GM23338 (cell line): ENCODE data around the gene APCDD1L. TPM values are rescaled to one million over a fixed set of nuclear protein-coding genes. Genes with fewer than 3 reads are reported as not detected.

Experiments used
- ATAC-seq: fragments of 200-7000 bp; cut with Tn5 transposase; 3 replicates; pipeline ENCODE4 v1.9.1; 2020
- DNase-seq: peaks from one replicate; pipeline ENCODE4 v3.0.0-alpha.2; 2015; ENCODE audit warnings: low spot score
- H2AFZ ChIP-seq: fragments of 200-600 bp; sonication (generic); 2 replicates; pipeline ENCODE4 v1.8.0; 2016; ENCODE audit warnings: antibody characterized with exemption, mild to moderate bottlenecking, moderate library complexity
- H3F3A ChIP-seq: fragments of 200-600 bp; sonication (generic); replicated peaks from 2 replicates; pipeline ENCODE4 v1.8.0; 2017; ENCODE audit warnings: antibody characterized with exemption, mixed run types, low read depth
- H3K27ac ChIP-seq: fragments of 200-600 bp; sonication (generic); 2 replicates; pipeline ENCODE4 v1.6.1; 2016; ENCODE audit warnings: low read depth
- H3K27me3 ChIP-seq: fragments of 200-600 bp; sonication (generic); 2 replicates; pipeline ENCODE4 v1.8.0; 2016; ENCODE audit warnings: mild to moderate bottlenecking, mixed run types, moderate library complexity; ENCODE audit not compliant: insufficient read depth
- H3K36me3 ChIP-seq: fragments of 200-600 bp; sonication (generic); 2 replicates; pipeline ENCODE4 v1.8.0; 2016; ENCODE audit warnings: mild to moderate bottlenecking; ENCODE audit not compliant: insufficient read depth
- H3K4me1 ChIP-seq: fragments of 200-600 bp; sonication (generic); 2 replicates; pipeline ENCODE4 v1.8.0; 2016; ENCODE audit warnings: mild to moderate bottlenecking, moderate library complexity; ENCODE audit not compliant: insufficient read depth
- H3K4me2 ChIP-seq: fragments of 200-600 bp; sonication (generic); 2 replicates; pipeline ENCODE4 v1.7.1; 2017; ENCODE audit warnings: mixed run types
- H3K4me3 ChIP-seq: fragments of 200-600 bp; sonication (generic); 2 replicates; pipeline ENCODE4 v1.6.1; 2016; ENCODE audit warnings: mixed run types
- H3K79me2 ChIP-seq: fragments of 200-600 bp; sonication (generic); replicated peaks from 2 replicates; pipeline ENCODE4 v1.8.0; 2017; ENCODE audit warnings: mild to moderate bottlenecking; ENCODE audit not compliant: insufficient read depth
- H3K9me2 ChIP-seq: fragments of 200-600 bp; sonication (generic); 2 replicates; pipeline ENCODE4 v1.8.0; 2017; ENCODE audit not compliant: insufficient read depth
- H4K20me1 ChIP-seq: fragments of 200-600 bp; sonication (generic); replicated peaks from 2 replicates; pipeline ENCODE4 v1.8.0; 2017; ENCODE audit warnings: mild to moderate bottlenecking; ENCODE audit not compliant: insufficient read depth
- H3K27ac Mint-ChIP-seq: 2 replicates; pipeline ENCODE4 v1.8.0; 2020; ENCODE audit warnings: inconsistent platforms, mild to moderate bottlenecking, moderate library complexity, mixed read lengths
- H3K27me3 Mint-ChIP-seq: 3 replicates; pipeline ENCODE4 v1.8.0; 2022; ENCODE audit warnings: low read depth, mild to moderate bottlenecking, moderate library complexity, mixed read lengths, inconsistent platforms; ENCODE audit not compliant: insufficient read depth, poor library complexity
- H3K36me3 Mint-ChIP-seq: 3 replicates; pipeline ENCODE4 v1.8.0; 2021; ENCODE audit warnings: low read depth, mild to moderate bottlenecking, inconsistent platforms, moderate library complexity, mixed read lengths
- H3K4me1 Mint-ChIP-seq: 3 replicates; pipeline ENCODE4 v1.8.0; 2020; ENCODE audit warnings: mild to moderate bottlenecking, inconsistent platforms, mixed read lengths
- H3K4me3 Mint-ChIP-seq: 3 replicates; pipeline ENCODE4 v1.8.0; 2021; ENCODE audit warnings: moderate library complexity, mild to moderate bottlenecking, inconsistent platforms, mixed read lengths
- H3K9me3 Mint-ChIP-seq: 3 replicates; pipeline ENCODE4 v1.8.0; 2020; ENCODE audit warnings: moderate library complexity, mild to moderate bottlenecking, inconsistent platforms, mixed read lengths
- CREB1 ChIP-seq: fragments of 250-450 bp; sonication (Bioruptor Pico); IDR thresholded peaks from 2 replicates; pipeline ENCODE4 v1.5.0; 2020; ENCODE audit warnings: low read depth, mild to moderate bottlenecking, moderate library complexity
- CTCF ChIP-seq, 2 experiments: fragments of 200-600 bp in 1 of 2; sonication (generic) in 1 of 2; conservative IDR thresholded peaks; 2 replicates each; pipeline versions ENCODE4 v1.5.1 to v1.6.1; 2016 to 2017; ENCODE audit warnings: antibody characterized with exemption in 2 of 2, low read depth in 2 of 2, mild to moderate bottlenecking in 2 of 2, moderate library complexity in 1 of 2
- ETS1 ChIP-seq: IDR thresholded peaks from 2 replicates; pipeline ENCODE4 v1.6.1; 2016; ENCODE audit warnings: antibody characterized with exemption
- EZH2 ChIP-seq: fragments of 200-600 bp; sonication (generic); IDR thresholded peaks from one replicate; pipeline ENCODE4 v1.8.0; 2017; ENCODE audit warnings: antibody characterized with exemption, mild to moderate bottlenecking, low read depth; ENCODE audit not compliant: unreplicated experiment
- EZH2phosphoT487 ChIP-seq: fragments of 200-600 bp; sonication (generic); IDR thresholded peaks from one replicate; pipeline ENCODE4 v1.8.1; 2018; ENCODE audit warnings: antibody characterized with exemption; ENCODE audit not compliant: unreplicated experiment
- JUNB ChIP-seq: IDR thresholded peaks from one replicate; pipeline ENCODE4 v1.6.1; 2016; ENCODE audit warnings: antibody characterized with exemption; ENCODE audit not compliant: unreplicated experiment
- NANOG ChIP-seq: IDR thresholded peaks from 2 replicates; pipeline ENCODE4 v1.6.1; 2016; ENCODE audit warnings: antibody characterized with exemption, borderline replicate concordance
- POLR2AphosphoS5 ChIP-seq: IDR thresholded peaks from 2 replicates; pipeline ENCODE4 v1.6.1; 2016; ENCODE audit warnings: antibody characterized with exemption, low read depth
- STAT1 ChIP-seq: IDR thresholded peaks from one replicate; pipeline ENCODE4 v1.6.1; 2016; ENCODE audit warnings: antibody characterized with exemption; ENCODE audit not compliant: unreplicated experiment
- ZNF114 ChIP-seq: fragments of 250-450 bp; sonication (Bioruptor Pico); IDR thresholded peaks from 2 replicates; pipeline ENCODE4 v1.5.0; 2020; ENCODE audit warnings: mild to moderate bottlenecking, moderate library complexity
- ZNF331 ChIP-seq: fragments of 250-450 bp; sonication (Bioruptor Pico); IDR thresholded peaks from 2 replicates; pipeline ENCODE4 v1.5.0; 2020; ENCODE audit warnings: low read depth, mild to moderate bottlenecking, moderate library complexity
- ZNF462 ChIP-seq: fragments of 250-450 bp; sonication (Bioruptor Pico); IDR thresholded peaks from 2 replicates; pipeline ENCODE4 v1.5.0; 2020; ENCODE audit warnings: mild to moderate bottlenecking, moderate library complexity
- polyA plus RNA-seq: library from polyadenylated mRNA; unstranded; fragments of >200 nt; fragmentation: Nextera tagmentation; extraction: Ambion mirVana; gene quantifications from 2 replicates; pipeline ENCODE4 v1.2.1, GENCODE V29; 2016
- total RNA-seq: library from RNA; depleted of rRNA; stranded (reverse); fragments of >200 nt; shearing (Covaris generic); gene quantifications from 2 replicates; pipeline ENCODE4 v1.2.3, GENCODE V29; 2014
- TF ChIP-seq, protein P1 (sequence below): IDR thresholded peaks from one replicate; pipeline ENCODE4 v1.6.1; 2018; ENCODE audit warnings: antibody characterized with exemption; ENCODE audit not compliant: unreplicated experiment

The APCDD1L gene
- total and polyA plus RNA-seq, 2 experiments from 2014 or later: 1.8 to 4.6 TPM

GRCh38 chr20:58441723-58442122 is 73.5 kb downstream of the APCDD1L start:
- Histone ChIP-seq H4K20me1 (no peaks in the 10 kb centered on the region; the same call in 1 of the 2 replicates), H3K4me2 (peak overlapping the region; percentile 58; the same call in 1 of the 2 replicates), H3K27me3 (no peaks in the 10 kb centered on the region), H3F3A (no peaks in the 10 kb centered on the region; the same call in 1 of the 2 replicates), H3K79me2 (peaks cover 46% of the 10 kb centered on the region), H3K4me3 (no peak overlapping the region), H3K36me3 (0 out of 2 replicates have a peak, but pooled peaks cover 5% of the 10 kb centered on the region), H3K4me1 (peaks cover 31% of the 10 kb centered on the region), H3K9me2 (no peaks in the 10 kb centered on the region), H3K27ac (peak overlapping the region; percentile 21; the same call in 1 of the 2 replicates), H2AFZ (no peak overlapping the region)
- Mint-ChIP-seq H3K4me3 (no peak overlapping the region), H3K27ac (no peak overlapping the region), H3K27me3 (peaks cover 15% of the 10 kb centered on the region), H3K36me3 (peaks cover 36% of the 10 kb centered on the region; the same call in 2 of the 3 replicates), H3K4me1 (peaks cover 40% of the 10 kb centered on the region), H3K9me3 (no peaks in the 10 kb centered on the region)
- ATAC-seq (peak; percentile 61), DNase-seq (no peak)
- no peak for TF ChIP-seq CTCF (conservative IDR thresholded peaks at IDR 0.05; ENCODE audit: low read depth in 2 of 2)
- TF ChIP-seq STAT1: no peak
- TF ChIP-seq CREB1 (CRISPR knock-in tag): no peak
- no peak for TF ChIP-seq ZNF462 (CRISPR knock-in tag)
- no peak for TF ChIP-seq POLR2AphosphoS5
- TF ChIP-seq ETS1: no peak
- TF ChIP-seq, protein P1, sequence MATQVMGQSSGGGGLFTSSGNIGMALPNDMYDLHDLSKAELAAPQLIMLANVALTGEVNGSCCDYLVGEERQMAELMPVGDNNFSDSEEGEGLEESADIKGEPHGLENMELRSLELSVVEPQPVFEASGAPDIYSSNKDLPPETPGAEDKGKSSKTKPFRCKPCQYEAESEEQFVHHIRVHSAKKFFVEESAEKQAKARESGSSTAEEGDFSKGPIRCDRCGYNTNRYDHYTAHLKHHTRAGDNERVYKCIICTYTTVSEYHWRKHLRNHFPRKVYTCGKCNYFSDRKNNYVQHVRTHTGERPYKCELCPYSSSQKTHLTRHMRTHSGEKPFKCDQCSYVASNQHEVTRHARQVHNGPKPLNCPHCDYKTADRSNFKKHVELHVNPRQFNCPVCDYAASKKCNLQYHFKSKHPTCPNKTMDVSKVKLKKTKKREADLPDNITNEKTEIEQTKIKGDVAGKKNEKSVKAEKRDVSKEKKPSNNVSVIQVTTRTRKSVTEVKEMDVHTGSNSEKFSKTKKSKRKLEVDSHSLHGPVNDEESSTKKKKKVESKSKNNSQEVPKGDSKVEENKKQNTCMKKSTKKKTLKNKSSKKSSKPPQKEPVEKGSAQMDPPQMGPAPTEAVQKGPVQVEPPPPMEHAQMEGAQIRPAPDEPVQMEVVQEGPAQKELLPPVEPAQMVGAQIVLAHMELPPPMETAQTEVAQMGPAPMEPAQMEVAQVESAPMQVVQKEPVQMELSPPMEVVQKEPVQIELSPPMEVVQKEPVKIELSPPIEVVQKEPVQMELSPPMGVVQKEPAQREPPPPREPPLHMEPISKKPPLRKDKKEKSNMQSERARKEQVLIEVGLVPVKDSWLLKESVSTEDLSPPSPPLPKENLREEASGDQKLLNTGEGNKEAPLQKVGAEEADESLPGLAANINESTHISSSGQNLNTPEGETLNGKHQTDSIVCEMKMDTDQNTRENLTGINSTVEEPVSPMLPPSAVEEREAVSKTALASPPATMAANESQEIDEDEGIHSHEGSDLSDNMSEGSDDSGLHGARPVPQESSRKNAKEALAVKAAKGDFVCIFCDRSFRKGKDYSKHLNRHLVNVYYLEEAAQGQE: no peak
- no peak for TF ChIP-seq EZH2phosphoT487
- TF ChIP-seq ZNF331 (CRISPR knock-in tag): no peak
- TF ChIP-seq NANOG: no peak
- no peak for TF ChIP-seq JUNB
- no peak for TF ChIP-seq ZNF114
- TF ChIP-seq EZH2: no peak
